ENCODE measurements around the gene TNRC6B. TPM values are rescaled to one million over a fixed set of nuclear protein-coding genes. Genes with fewer than 3 reads are reported as not detected.

Gene TNRC6B
- total RNA-seq, 1 donor from 2014 or later, result 62.0 TPM

DNA sequence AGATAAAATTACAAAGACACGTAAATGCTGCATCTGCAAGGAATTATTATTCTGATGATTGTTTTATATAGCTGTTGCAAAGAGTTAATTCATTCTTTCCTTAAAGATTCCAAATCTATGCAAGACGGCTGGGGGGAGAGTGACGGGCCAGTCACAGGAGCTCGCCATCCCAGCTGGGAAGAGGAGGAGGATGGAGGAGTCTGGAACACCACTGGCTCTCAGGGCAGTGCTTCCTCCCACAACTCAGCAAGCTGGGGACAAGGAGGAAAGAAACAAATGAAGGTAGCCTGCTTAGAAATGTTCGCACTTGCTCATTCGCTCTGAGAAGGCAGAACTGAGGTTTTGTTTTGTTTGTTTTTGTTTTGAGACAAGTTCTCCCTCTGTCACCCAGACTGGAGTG, 95.6 kb downstream of the TNRC6B start:
- Mint-ChIP-seq H3K27me3 (ENCODE audit: unreplicated experiment) (no peaks in the 10 kb centered on the region), H3K27ac (ENCODE audit: unreplicated experiment) (no peak overlapping the region), H3K9me3 (ENCODE audit: unreplicated experiment) (no peaks in the 10 kb centered on the region), H3K4me1 (ENCODE audit: low read depth, unreplicated experiment) (no peaks in the 10 kb centered on the region), H3K4me3 (ENCODE audit: unreplicated experiment) (no peak overlapping the region), H3K36me3 (ENCODE audit: unreplicated experiment) (no peaks in the 10 kb centered on the region)
- no peak for TF ChIP-seq CTCF (IDR thresholded peaks at IDR 0.05; ENCODE audit: partially characterized antibody, unreplicated experiment)
- no peak for DNase-seq

DNA sequence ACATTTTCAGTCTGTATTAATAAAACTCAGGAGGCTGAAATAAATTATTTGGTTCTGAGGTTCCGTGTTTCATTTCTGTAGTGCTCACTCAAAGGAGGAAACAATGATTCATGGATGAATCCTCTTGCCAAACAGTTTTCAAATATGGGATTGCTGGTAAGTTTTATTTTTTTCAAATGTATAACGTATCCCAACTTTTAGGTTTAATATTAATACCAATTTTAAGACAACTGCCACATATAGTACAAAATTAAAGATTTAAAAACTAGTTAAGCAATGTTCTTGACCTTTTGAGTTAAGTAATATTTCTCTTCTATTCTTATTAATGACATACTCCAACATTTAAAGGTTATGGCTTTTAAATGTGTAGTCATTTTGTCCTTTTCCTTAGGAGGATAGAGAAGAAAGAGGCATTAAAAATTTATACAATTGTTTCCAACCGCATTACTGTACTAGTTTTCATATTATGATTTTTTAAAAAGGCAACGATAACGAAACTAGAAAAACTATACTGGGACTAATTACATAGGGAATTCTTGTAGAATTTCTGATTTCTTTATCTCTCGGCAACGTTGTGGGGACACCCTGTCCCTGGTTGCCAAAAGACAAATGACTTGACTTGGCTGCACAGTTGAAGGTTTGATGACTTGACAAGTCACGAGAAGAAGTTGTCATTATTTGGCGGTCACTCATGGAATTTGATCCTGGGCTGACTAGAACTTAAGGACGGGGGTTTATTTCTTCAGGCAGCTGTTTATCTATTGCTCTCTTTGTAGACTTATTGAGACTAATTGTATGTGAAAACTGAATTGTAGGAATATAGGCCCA, 99.5 kb downstream of the TNRC6B start:
- H3K36me3 Mint-ChIP-seq (ENCODE audit: unreplicated experiment), result no peaks in the 10 kb centered on the region
- no peak for DNase-seq
- no peak overlapping the region for H3K27ac Mint-ChIP-seq (ENCODE audit: unreplicated experiment)
- no peak for TF ChIP-seq CTCF (IDR thresholded peaks at IDR 0.05; ENCODE audit: partially characterized antibody, unreplicated experiment)
- H3K27me3 Mint-ChIP-seq (ENCODE audit: unreplicated experiment), result no peaks in the 10 kb centered on the region
- no peaks in the 10 kb centered on the region for H3K9me3 Mint-ChIP-seq (ENCODE audit: unreplicated experiment)
- no peaks in the 10 kb centered on the region for H3K4me1 Mint-ChIP-seq (ENCODE audit: low read depth, unreplicated experiment)
- no peak overlapping the region for H3K4me3 Mint-ChIP-seq (ENCODE audit: unreplicated experiment)

DNA sequence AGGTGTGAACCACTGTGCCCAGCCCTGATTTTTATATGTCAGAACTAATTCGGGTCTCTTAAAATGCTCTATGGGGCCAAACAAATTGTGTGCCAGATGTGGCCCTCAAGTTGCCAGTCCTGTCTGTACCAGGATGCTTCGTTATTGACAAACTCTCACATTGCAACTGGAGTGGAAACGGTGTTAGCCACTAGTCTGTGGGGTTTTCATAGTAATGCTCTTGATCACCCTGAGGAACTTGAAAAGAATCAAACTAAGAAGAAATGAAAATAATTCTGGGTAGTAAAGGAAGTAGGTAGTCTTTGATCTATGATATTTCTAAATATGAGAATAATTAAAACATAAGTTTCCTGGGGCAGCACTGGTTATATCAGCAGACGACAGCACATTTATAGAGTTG, 101.3 kb downstream of the TNRC6B start:
- no peaks in the 10 kb centered on the region for H3K4me1 Mint-ChIP-seq (ENCODE audit: low read depth, unreplicated experiment)
- H3K27ac Mint-ChIP-seq (ENCODE audit: unreplicated experiment), result peak overlapping the region; percentile 10
- no peak for DNase-seq
- H3K9me3 Mint-ChIP-seq (ENCODE audit: unreplicated experiment), result no peaks in the 10 kb centered on the region
- H3K4me3 Mint-ChIP-seq (ENCODE audit: unreplicated experiment), result no peak overlapping the region
- no peaks in the 10 kb centered on the region for H3K27me3 Mint-ChIP-seq (ENCODE audit: unreplicated experiment)
- no peaks in the 10 kb centered on the region for H3K36me3 Mint-ChIP-seq (ENCODE audit: unreplicated experiment)
- no peak for TF ChIP-seq CTCF (IDR thresholded peaks at IDR 0.05; ENCODE audit: partially characterized antibody, unreplicated experiment)

GRCh38 chr22:40281717-40282116, 104.0 kb downstream of the TNRC6B start:
- no peaks in the 10 kb centered on the region for H3K4me1 Mint-ChIP-seq (ENCODE audit: low read depth, unreplicated experiment)
- TF ChIP-seq CTCF (IDR thresholded peaks at IDR 0.05; ENCODE audit: partially characterized antibody, unreplicated experiment), result no peak
- DNase-seq, result no peak
- no peaks in the 10 kb centered on the region for H3K27me3 Mint-ChIP-seq (ENCODE audit: unreplicated experiment)
- no peaks in the 10 kb centered on the region for H3K9me3 Mint-ChIP-seq (ENCODE audit: unreplicated experiment)
- no peak overlapping the region for H3K4me3 Mint-ChIP-seq (ENCODE audit: unreplicated experiment)
- no peak overlapping the region for H3K27ac Mint-ChIP-seq (ENCODE audit: unreplicated experiment)
- H3K36me3 Mint-ChIP-seq (ENCODE audit: unreplicated experiment), result no peaks in the 10 kb centered on the region

DNA sequence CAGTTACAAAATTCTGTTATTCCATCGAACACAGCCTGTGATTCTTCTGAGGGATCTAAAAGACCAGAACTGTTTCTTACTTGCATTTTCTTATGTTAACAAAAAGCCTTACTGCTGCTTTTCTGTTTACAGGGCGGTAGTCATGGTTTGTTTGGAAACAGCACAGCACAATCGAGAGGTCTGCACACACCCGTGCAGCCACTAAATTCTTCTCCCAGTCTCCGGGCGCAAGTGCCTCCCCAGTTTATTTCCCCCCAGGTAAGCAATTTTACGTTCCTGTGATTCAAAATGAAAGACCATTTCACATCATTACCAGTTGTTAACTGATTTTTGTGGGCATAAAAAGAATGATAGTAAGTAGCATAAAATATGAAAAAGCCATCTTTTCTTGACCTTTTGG, 107.8 kb downstream of the TNRC6B start:
- H3K27me3 Mint-ChIP-seq (ENCODE audit: unreplicated experiment), result no peaks in the 10 kb centered on the region
- H3K4me3 Mint-ChIP-seq (ENCODE audit: unreplicated experiment), result no peak overlapping the region
- no peak for TF ChIP-seq CTCF (IDR thresholded peaks at IDR 0.05; ENCODE audit: partially characterized antibody, unreplicated experiment)
- no peak overlapping the region for H3K27ac Mint-ChIP-seq (ENCODE audit: unreplicated experiment)
- H3K4me1 Mint-ChIP-seq (ENCODE audit: low read depth, unreplicated experiment), result no peaks in the 10 kb centered on the region
- no peaks in the 10 kb centered on the region for H3K36me3 Mint-ChIP-seq (ENCODE audit: unreplicated experiment)
- peaks cover 3% of the 10 kb centered on the region for H3K9me3 Mint-ChIP-seq (ENCODE audit: unreplicated experiment)
- DNase-seq, result no peak

Data from glutamatergic neuron (in vitro differentiated cells).